HEK293 (cell line): ENCODE results near the gene DDIT4.
A peak's percentile ranks its signal among the peaks of the same experiment; 100 is the strongest.

Source experiments
- CTCF ChIP-seq: fragments of 450-650 bp; formaldehyde crosslinking; IDR thresholded peaks from 2 replicates; pipeline ENCODE4 v1.5.1; 2016; ENCODE audit warnings: missing biosample characterization, missing genetic modification characterization
- RBAK ChIP-seq: fragments of 450-650 bp; formaldehyde crosslinking; IDR thresholded peaks from 2 replicates; pipeline ENCODE4 v1.5.1; 2016; ENCODE audit warnings: missing biosample characterization, missing genetic modification characterization
- YY1 ChIP-seq: fragments of 450-650 bp; formaldehyde crosslinking; IDR thresholded peaks from 2 replicates; pipeline ENCODE4 v1.5.1; 2018; ENCODE audit warnings: missing biosample characterization, missing genetic modification characterization
- ZBTB1 ChIP-seq: fragments of 450-650 bp; formaldehyde crosslinking; IDR thresholded peaks from 2 replicates; pipeline ENCODE4 v1.5.1; 2016; ENCODE audit warnings: missing biosample characterization, missing genetic modification characterization
- ZNF121 ChIP-seq: fragments of 450-650 bp; formaldehyde crosslinking; IDR thresholded peaks from 2 replicates; pipeline ENCODE4 v1.5.1; 2016; ENCODE audit warnings: missing biosample characterization, missing genetic modification characterization
- ZNF133 ChIP-seq: fragments of 450-650 bp; formaldehyde crosslinking; IDR thresholded peaks from 2 replicates; pipeline ENCODE4 v1.5.1; 2016; ENCODE audit warnings: missing biosample characterization, missing genetic modification characterization
- ZNF175 ChIP-seq: fragments of 450-650 bp; formaldehyde crosslinking; IDR thresholded peaks from 2 replicates; pipeline ENCODE4 v1.5.1; 2016; ENCODE audit warnings: missing biosample characterization, missing genetic modification characterization
- ZNF76 ChIP-seq: fragments of 450-650 bp; formaldehyde crosslinking; IDR thresholded peaks from 2 replicates; pipeline ENCODE4; 2016; ENCODE audit warnings: low read depth, missing biosample characterization, missing genetic modification characterization, borderline replicate concordance
- ZNF777 ChIP-seq: fragments of 450-650 bp; formaldehyde crosslinking; IDR thresholded peaks from 2 replicates; pipeline ENCODE4 v1.5.1; 2017; ENCODE audit warnings: missing biosample characterization, missing genetic modification characterization, borderline replicate concordance
- ZNF843 ChIP-seq: fragments of 450-650 bp; formaldehyde crosslinking; IDR thresholded peaks from 2 replicates; pipeline ENCODE4 v1.5.1; 2016; ENCODE audit warnings: missing biosample characterization, missing genetic modification characterization

- TF ChIP-seq ZNF76, result peak; percentile 15; the same call in 1 of the 2 replicates
- no peak for TF ChIP-seq ZNF133 (tag by site-specific recombination)
- TF ChIP-seq ZNF175 (tag by site-specific recombination), result no peak
- no peak for TF ChIP-seq ZBTB1 (tag by site-specific recombination)
- TF ChIP-seq CTCF, result peak; percentile 37; the same call in 1 of the 2 replicates
- TF ChIP-seq RBAK (tag by site-specific recombination), result no peak
- no peak for TF ChIP-seq YY1
- TF ChIP-seq ZNF777 (tag by site-specific recombination), result no peak
- peak; percentile 8; the same call in 1 of the 2 replicates for TF ChIP-seq ZNF121 (tag by site-specific recombination)
- no peak for TF ChIP-seq ZNF843 (tag by site-specific recombination)
These were observed 45.9 kb downstream of the DDIT4 start for GRCh38 chr10:72319416-72320254.
